Hepatic stellate cell (primary cell): Measurements from ENCODE around the gene CAPN1.
A peak's percentile ranks its signal among the peaks of the same experiment; 100 is the strongest.
"Not testable (repeated sequence)": the region's sequence is repeated elsewhere in the genome, so short reads cannot be mapped to it uniquely, and the experiment has no call there.

Experiments used
- DNase-seq: peaks from one replicate; pipeline ENCODE4 v3.0.0; 2011; ENCODE audit warnings: low spot score

Gene CAPN1

GRCh38 chr11:65217441-65218423, 36.0 kb downstream of the CAPN1 start:
- no peak for DNase-seq

GRCh38 chr11:65218446-65218845, 36.7 kb downstream of the CAPN1 start:
- no peak for DNase-seq

- DNase-seq, result no peak
These were observed 38.1 kb downstream of the CAPN1 start for GRCh38 chr11:65219930-65220213.

GRCh38 chr11:65221026-65221425, 39.3 kb downstream of the CAPN1 start:
- no peak for DNase-seq

GRCh38 chr11:65223011-65223410, 41.3 kb downstream of the CAPN1 start:
- no peak for DNase-seq

- DNase-seq, result peak; percentile 75
These were observed 43.2 kb downstream of the CAPN1 start for GRCh38 chr11:65224930-65225278.

GRCh38 chr11:65225279-65226102, 43.8 kb downstream of the CAPN1 start:
- DNase-seq, result peak; percentile 82

GRCh38 chr11:65226103-65226442, 44.3 kb downstream of the CAPN1 start:
- DNase-seq, result no peak

GRCh38 chr11:65227879-65228278, 46.2 kb downstream of the CAPN1 start:
- no peak for DNase-seq

- DNase-seq, result no peak
These were observed 54.7 kb downstream of the CAPN1 start for GRCh38 chr11:65236194-65237059.

GRCh38 chr11:65238302-65238701, 56.6 kb downstream of the CAPN1 start:
- DNase-seq, result not testable (repeated sequence)

- no peak for DNase-seq
These were observed 59.4 kb downstream of the CAPN1 start for GRCh38 chr11:65241134-65241533.

GRCh38 chr11:65241692-65242091, 60.0 kb downstream of the CAPN1 start:
- DNase-seq, result no peak

GRCh38 chr11:65242389-65242788, 60.7 kb downstream of the CAPN1 start:
- DNase-seq, result no peak

GRCh38 chr11:65243797-65244196, 62.1 kb downstream of the CAPN1 start:
- DNase-seq, result no peak

- DNase-seq, result not testable (repeated sequence)
These were observed 63.3 kb downstream of the CAPN1 start for GRCh38 chr11:65245046-65245445.

GRCh38 chr11:65246506-65246905, 64.8 kb downstream of the CAPN1 start:
- no peak for DNase-seq

GRCh38 chr11:65248184-65248710, 66.5 kb downstream of the CAPN1 start:
- not testable (repeated sequence) for DNase-seq

GRCh38 chr11:65251476-65251875, 69.7 kb downstream of the CAPN1 start:
- no peak for DNase-seq

- no peak for DNase-seq
These were observed 73.0 kb downstream of the CAPN1 start for GRCh38 chr11:65254724-65255123.

GRCh38 chr11:65258988-65259387, 77.3 kb downstream of the CAPN1 start:
- DNase-seq, result no peak

GRCh38 chr11:65260302-65260701, 78.6 kb downstream of the CAPN1 start:
- DNase-seq, result no peak
